HepG2 (cell line): Measurements from ENCODE around the gene MACROD2.

Experiments used
- MAFK ChIP-seq, 2 experiments: IDR thresholded peaks in 1 of 2; conservative IDR thresholded peaks in 1 of 2; 2 replicates each; pipeline ENCODE4 v1.6.1; 2011; ENCODE audit warnings: improper control_type of control experiment in 2 of 2, low read length in 2 of 2
- NPAS2 ChIP-seq: sonication (generic); formaldehyde crosslinking; IDR thresholded peaks from 2 replicates; pipeline ENCODE4 v1.8.0; 2022; ENCODE audit warnings: mild to moderate bottlenecking, missing genetic modification reagents, borderline replicate concordance

- no peak for TF ChIP-seq NPAS2 (CRISPR knock-in tag)
- no peak for TF ChIP-seq MAFK (conservative IDR thresholded peaks at IDR 0.05 in 1 of 2, IDR thresholded peaks at IDR 0.05 in 1 of 2; ENCODE audit: low read length in 2 of 2)
These were observed 389.9 kb downstream of the MACROD2 start for GRCh38 chr20:14385176-14385740.
